GM18868 (cell line): ENCODE results near the gene RASD1.

ENCODE experiments used
- ATAC-seq: cut with Tn5 transposase; IDR thresholded peaks from one replicate; pipeline ENCODE4 v1.9.1; 2021; ENCODE audit warnings: mild to moderate bottlenecking, moderate library complexity; ENCODE audit not compliant: unreplicated experiment

The RASD1 gene, protein sequence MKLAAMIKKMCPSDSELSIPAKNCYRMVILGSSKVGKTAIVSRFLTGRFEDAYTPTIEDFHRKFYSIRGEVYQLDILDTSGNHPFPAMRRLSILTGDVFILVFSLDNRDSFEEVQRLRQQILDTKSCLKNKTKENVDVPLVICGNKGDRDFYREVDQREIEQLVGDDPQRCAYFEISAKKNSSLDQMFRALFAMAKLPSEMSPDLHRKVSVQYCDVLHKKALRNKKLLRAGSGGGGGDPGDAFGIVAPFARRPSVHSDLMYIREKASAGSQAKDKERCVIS

DNA sequence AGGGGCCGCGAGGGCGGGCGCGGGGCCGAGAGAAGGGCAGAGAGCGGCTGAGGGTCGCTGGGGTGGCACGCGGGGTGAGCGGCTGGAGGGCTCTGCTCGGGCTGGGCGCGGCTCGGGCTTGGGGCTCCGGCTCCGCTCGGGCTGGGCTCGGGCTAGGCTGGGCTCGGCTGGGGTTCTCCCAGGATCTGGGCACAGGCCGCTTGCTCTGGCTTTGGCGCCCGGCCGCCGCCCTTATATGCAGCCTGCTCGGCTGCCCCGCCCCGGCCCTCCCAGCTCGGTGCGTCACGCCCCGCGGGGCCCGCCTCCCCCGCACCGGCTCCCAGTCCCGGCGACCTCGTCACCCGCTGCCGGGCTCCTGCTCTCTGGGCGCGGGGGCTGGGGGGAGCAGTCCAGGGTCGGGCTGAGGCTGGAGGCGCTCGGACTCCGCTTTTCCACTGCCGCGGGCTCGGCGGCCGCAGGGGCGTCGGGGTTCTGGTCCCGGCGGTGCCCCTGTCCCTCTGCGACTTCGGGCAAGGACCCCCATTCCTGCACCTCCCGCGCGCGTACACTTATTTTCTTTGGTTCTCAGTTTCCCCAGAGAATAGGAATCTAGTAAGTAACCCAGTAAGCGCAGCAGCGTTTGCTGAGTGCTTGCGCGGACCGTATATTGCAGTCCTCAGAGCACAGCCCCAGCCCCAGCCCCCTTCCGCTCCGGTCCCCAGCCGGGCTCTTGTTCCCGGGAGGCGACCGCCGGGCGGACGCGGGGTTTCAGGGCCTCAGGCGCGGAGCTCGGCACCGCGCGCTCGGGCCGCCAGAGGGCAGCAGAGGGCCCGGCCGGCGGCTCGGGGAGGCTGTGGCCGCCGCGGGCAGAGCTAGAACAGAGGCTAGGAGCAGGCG, at the start of gene RASD1:
RASD1 (minus strand) TSS at position 207 of the 876 bp plus-strand sequence. CDS start 214 bp downstream, outside the sequence.
- peak; percentile 77 for ATAC-seq

DNA sequence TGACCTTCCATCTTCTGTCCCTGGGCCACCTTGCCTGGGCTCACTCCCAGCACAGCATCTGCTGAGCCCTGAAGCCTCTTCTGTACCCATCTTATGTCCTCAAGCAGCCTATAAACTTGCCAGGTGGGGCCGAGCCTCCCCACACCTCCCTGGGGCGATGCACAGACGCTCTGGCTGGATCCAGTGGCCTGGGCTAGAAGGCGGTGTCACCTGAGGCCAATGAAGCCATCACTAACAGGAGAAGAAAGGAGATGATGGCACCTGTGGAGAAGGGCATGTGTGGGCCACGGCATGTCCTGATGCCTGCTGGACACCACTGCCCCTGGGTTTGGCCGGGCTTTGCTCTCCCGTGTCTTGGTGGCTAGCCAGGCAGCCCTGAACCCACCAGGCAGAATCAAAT, 49.8 kb upstream of the RASD1 start:
- ATAC-seq, result no peak

DNA sequence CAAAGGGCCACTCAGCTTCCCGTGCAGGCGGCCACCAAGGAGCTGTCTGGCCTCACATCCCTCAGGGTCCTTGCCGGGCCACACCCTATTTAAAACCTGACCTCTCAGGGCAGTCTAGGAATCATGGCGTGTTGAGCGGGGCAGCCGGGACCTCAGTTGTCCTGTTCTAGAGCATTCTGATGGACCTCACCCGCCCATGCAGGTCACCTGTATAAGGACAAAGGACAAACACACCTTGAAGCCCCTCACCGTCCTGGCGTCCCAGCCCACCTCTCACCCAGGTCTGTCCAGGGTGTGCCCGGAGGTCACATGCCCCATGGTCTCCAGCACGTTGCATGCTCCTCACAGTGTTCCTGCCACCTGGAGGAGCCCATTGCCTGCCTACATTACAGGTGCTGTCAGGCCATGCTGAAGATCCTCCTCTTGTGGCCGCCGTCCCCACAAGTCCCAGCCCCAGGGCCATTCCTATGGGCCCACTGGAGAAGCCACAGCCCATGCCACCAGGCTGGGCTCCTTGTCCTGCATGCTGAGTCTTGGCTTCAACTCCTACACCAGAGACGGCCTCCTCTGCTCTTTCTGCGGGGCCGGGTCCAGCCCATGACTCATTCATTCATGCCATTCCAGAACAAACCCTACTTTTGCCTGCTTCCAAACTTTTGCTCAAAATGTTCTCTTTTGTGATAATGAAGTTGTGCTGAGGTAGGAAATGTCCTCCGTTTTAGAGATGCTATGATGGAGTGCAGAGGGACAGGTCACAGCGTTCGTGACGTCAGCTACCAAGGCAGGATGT, 49.0 kb upstream of the RASD1 start:
- ATAC-seq, result no peak

DNA sequence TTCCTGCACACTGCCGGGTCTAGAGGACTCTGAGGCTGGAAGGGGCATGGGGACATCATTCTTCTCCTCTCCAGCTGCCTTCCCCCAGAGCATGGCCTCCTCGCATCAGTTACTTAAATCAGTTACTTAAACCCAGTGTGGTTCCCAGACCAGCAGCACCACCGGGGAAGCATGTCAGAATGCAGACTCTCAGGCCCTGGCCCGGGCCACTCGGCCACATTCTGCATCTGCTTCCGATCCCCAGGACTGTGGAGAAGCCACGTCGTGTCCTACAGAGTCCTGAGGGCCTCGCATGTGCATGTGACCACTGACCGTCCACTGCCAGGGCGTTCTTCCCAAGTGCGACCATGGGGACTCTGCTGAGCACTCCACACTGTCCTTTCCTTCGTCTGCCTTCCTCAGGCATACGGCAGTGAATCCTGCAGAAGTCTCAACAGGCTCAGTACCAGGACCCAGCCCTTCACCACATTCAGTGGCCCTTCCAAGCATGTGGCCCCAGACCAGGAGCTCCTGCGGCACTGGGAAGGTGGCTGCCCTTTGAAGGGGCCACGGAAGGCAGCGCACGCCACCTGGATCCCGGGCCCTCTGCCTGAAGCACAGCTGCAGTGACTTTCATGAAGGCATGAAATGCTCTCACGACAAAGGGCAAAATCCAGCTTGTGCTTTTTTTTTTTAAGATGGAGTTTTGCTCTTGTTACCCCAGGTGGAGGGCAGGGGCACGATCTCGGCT, 46.9 kb upstream of the RASD1 start:
- ATAC-seq, result no peak

DNA sequence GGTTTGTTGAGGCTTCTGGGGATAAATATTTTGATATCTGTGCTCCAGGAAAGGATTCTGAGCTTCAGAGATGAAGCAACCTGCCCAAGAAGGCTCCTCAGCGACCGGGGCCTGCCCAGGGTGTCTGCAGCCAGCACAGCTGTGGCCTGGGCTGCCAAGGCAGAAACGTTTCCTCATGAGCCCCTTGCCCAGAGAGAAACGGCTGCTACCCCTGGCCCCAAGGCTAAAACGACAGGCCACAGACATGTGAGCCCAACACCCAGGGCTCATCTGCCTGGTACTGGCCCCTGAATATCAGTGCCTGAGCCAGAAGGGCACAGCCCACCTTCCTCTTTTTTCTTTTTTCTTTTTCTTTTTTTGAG, 45.4 kb upstream of the RASD1 start:
- ATAC-seq, result no peak

DNA sequence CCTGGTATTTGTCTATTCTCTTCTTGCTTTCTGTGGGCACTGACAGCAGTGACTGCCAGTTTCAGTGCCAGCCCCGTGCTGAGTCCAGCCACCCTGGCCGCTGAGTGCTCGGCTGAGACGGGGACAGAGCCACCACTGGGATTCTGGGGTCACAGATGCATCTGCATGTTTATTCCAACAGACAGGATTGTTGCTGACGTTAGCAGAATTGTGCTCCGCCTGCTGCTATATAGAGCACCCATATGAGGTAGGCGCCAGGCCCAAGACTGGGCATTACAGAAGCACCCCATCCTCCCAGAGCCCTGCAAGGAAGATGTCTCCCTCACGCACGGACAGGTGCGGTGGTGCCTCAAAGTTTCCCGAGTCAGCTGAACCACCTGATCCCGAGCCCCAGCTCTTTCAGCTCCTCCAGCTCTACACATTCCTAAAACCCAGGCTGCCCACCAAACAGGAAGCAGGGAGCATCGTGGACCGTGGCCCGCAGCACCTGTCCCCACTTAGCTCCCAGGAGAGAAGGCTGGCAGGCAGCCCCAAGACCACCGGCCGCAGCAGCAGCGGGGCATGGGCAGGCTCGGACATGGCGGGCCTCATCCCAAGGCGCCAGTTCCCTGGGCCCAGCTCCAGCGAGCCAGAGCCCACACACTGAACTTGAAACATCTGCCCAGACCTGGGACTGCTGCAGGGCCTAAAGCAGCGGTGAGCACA, 44.9 kb upstream of the RASD1 start:
- ATAC-seq, result no peak

DNA sequence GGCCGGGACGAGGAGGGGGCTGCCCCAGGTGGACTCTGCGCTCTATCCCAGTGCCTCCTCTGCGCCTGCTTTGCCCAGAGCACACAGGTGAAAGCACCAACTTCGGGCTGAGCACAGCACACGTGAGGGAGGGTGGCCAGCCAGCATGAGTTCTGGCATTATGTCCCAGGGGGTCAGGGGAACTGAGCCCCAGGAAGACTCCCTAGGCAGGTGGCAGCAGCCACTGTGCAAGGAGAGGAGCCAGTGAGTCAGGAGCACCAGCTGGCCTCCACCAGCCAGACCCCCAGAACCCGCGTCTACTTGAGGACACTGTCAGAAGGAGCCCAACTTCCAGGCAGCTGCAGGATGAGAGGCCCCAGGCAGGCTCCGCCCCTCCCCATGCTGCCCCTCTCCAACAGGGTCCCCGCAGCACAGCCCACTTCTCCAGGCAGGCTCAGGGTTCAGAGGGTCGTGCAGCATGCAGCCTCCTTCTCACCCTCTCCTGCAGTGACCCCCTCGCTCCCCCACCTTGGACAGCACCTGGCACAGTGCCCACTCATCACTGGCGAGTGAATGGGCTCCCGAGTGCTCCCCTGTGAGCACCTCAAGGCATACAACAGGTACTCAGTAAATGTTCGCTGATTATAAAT, 44.2 kb upstream of the RASD1 start:
- no peak for ATAC-seq

DNA sequence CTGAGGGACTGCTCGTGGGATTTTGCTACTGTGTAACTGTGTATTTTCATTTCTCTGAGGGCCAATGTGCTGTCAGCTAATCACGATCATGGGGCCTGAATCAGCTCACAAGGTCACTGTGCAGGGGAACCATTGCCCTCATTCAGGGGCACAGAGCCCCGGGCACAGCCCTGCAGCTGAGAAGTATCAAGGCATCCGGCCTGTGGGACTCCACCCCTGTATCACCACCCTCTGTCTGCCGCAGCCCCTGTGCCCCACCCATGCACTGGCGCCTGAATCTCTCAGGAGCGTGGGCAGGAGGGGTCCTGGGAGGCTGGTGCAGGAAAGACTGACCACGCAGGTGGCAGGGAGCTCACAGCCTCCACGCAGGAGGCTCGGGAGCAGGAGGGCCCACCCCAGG, 43.4 kb upstream of the RASD1 start:
- no peak for ATAC-seq

DNA sequence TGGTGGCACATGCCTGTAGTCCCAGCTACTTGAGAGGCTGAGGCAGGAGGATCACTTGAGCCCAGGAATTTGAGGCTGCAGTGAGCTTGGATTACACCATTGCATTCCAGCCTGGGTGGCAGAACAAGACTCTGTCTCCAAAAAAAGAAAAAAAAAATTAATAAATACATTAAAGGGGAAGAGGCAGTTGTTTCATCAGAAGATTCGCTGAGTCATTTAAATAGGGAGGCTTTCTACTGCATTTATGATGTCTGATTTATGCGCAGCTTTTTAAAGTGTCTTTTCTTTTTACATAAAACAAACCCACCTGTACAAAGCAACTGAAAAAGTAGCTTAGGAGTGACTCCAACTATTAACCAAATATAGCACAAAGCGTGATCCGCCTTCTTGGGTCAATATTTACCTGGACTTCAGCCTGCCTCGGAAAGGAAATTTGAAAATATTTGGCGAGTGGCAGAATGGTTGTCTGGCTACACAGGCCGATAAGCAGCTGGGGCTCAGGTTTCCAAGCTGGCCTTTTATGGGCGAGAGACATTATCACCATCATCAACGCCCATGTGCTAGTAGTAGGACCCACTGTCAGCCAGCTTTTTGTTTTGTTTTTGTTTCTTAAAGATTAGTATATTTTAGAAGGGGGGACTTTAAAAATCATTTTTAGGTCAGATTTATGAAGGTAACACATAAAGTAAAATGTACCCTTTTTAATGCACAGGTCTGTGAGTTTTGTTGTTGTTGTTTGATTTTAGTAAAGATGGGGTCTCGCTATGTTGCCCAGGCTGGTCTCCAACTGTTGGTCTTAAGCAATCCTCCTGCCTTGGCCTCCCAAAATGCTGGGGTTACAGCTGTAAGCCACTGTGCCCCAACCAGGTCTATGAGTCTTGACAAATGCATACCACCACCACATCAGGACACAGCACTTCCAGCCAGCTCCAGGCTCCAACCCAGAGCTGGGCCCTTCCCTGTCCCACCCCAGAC, 42.5 kb upstream of the RASD1 start:
- ATAC-seq, result no peak

DNA sequence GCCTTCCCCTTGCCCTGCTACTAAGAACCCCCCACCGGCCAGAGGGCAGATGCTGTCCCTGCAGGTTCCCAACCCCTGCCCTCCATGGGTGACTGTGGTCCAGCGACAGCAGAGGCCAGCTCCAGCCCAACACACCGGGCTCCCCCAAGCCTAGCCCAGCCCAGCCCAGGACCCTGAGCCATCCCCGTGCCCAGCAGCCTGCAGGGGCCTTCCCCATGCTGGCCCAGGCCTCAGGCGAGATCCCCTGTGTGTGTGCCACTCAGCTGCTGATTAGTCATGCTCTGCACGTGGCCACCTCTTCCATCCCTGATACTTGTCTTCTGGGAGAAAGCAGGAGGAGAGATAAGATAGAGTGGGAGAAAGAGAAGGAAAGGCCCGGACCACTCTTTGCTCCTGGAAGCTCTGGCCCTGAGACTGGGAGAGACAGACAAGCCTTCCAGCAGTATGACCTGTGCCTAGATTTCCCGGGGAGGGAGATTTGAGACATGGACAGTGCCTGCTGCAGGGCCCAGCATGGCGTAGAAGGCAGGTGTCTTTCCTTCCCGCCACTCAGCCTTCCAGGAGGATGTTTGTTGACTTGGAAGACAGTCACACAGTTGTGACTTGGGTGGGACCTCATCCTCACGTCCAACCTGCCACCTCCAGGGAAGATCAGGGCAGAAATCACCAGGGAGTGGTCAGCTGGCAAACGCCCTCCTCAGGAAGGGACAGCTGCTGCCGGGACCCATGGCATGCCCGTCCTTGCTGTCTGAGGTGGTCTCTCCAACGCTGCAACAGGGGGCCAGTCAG, 41.3 kb upstream of the RASD1 start:
- ATAC-seq, result no peak

DNA sequence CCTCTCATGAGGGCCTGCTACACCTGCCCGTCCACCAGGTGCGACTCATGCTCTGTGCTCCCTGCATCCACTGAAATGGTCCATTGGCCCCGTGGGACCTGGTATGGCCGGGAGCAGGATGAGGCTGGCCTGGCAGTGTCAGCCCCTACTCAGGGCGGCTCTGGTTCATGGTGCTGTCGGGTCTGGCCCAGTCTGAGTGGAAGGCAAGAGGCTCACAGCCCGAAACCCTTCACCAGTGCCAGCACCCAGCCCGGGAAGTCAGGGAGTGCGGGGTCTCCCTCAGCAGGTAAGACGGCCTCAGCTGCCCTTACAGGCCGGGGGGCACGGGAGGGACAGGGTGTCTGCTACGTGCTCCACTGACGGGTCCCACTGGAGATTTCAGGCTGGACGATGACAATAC, 40.5 kb upstream of the RASD1 start:
- ATAC-seq, result no peak

DNA sequence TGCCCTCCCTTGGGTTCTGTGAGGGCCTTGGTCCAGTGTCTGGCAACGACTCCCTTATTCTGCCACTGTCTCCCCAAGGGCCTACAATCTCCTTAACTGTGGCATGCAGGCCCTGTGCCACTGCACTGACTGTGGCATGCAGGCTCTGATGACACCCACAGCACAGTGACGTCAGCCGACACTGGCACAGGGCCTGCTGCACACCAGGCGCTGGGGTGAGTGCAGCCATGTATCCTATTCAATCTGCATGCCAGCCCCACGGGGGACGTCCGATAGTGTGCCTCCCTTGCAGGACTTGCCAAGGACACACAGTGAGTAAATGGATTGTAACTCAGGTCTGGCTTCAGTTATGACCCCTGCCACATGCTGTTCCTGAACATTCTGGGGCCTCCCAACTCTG, 39.8 kb upstream of the RASD1 start:
- no peak for ATAC-seq

DNA sequence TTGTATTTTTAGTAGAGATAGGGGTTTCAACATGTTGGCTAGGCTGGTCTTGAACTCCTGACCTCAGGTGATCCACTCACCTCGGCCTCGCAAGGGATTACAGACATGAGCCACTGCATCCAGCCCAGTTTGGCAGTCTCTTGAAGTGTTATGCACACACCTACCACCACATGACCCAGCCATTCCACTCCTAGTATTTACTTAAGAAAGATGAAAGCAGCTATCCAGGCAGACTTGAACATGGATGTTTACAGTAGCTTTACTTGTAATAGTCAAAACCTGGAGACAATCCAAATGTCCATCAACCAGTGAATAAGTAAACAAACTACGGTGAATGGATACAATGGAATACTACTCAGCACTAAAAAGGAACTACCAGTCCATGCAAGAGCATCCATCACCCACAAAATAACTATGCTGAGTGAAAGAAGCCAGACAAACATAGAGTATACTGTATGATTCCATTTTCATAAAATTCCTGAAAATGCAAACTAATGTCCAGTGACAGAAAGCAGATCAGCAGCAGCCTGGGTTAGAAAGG, 37.8 kb upstream of the RASD1 start:
- no peak for ATAC-seq

DNA sequence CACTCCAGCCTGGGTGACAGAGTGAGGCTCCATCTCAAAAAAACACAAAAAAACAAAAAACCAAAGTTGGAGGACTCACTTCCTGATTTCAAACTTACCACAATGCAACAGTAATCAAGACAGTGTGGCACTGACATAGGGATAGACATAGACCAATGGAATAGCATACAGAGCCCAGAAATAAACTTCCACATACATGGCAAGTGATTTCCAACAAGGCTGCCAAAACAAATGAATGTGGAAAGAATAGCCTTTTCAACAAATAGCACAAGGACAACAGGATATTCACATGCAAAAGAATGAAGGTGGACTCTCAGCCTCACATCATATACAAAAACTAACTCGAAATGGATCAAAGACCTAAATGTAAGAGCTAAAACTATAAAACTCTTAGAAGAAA, 36.8 kb upstream of the RASD1 start:
- ATAC-seq, result no peak

DNA sequence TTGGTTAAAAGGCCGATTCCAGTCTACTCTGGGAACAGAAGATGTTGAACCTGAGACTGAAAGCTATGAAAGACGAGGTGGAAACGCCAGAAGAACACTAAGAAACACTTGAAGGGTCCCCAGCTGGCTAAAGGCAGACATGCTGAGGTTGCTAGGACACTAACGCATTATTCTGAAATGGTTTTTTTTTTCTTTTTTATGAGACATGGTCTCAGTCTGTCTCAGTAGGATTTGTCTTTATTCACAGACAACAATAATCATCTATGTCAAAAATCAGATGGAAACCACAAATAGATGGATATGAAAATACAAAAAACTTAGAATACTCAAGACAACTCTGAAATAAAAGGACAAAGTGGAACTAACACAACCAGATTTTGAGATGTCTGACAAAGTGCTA, 35.0 kb upstream of the RASD1 start:
- ATAC-seq, result no peak

DNA sequence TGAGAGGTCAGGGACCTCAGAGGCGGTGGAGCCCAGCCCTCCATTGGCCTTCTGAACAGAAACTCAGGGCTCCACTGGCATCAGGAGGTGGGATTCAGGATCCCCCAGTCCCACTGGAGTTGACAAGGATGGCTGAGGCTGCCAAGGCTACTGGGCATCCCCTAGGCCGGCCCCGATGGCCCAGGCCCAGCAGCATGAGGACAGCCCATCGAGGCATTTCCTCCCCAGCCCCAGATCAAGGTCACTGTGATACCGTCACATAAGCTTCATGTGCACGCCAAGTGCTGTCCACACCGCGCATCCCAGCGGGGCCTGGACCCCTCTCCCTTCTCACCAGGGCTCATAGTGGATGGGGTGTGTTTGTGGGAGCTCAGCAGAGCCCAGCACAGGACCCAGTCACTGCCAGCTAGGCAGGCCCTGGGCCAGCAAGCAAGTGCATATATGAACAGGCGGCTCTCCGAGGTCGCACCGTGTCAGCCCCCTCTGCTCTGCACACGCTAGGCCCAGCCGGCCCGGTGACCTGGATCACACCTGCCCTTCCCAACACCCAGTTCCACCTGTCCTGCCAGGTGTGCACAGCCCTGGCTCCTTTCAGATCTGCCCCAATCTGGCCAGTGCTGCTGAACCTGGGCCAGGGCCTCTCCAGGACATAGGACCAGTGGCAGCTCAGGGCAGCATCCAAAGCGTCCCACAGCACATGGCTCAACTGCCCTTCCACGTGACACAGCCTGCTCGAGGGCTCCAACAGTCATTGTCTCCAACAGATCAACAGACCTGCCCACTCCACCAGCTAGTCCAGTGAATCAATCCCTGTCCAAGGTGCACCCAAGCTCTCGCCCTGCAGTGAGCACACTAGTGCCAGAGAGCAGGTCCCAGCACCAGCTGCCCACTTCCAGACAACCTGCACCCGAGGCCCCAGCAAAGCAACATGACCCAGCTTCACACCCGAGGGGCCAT, 32.8 kb upstream of the RASD1 start:
- ATAC-seq, result no peak
